K562 (cell line): ENCODE measurements around the gene AIG1.

Experiments used
- CTCF ChIP-seq, 3 experiments: IDR thresholded peaks in 2 of 3; conservative IDR thresholded peaks in 1 of 3; 2 replicates each; pipeline ENCODE4 v1.5.1; 2011 to 2012; ENCODE audit warnings: low read length in 3 of 3, mild to moderate bottlenecking in 3 of 3, control low read depth in 2 of 3, improper control_type of control experiment in 1 of 3, inconsistent platforms in 1 of 3, low read depth in 1 of 3, mixed read lengths in 1 of 3, moderate library complexity in 1 of 3; ENCODE audit not compliant: insufficient read depth in 2 of 3
- NR2C2 ChIP-seq, 2 experiments: fragments of 200-800 bp in 1 of 2; sonication (Bioruptor generic) in 1 of 2; sonication (generic) in 1 of 2; formaldehyde crosslinking in 1 of 2; IDR thresholded peaks; 2 replicates each; pipeline versions ENCODE4 v1.6.1 to v1.8.0; 2016 to 2022; ENCODE audit warnings: mild to moderate bottlenecking in 1 of 2, missing compliant biosample characterization in 1 of 2, missing genetic modification characterization in 1 of 2, missing genetic modification reagents in 1 of 2
- TEAD4 ChIP-seq, 2 experiments: sonication (generic) in 1 of 2; formaldehyde crosslinking in 1 of 2; IDR thresholded peaks; 2 replicates each; pipeline versions ENCODE4 v1.6.1 to v1.8.0; 2012 to 2022; ENCODE audit warnings: borderline replicate concordance in 1 of 2, inconsistent platforms in 1 of 2, low read length in 1 of 2, mild to moderate bottlenecking in 1 of 2, missing genetic modification reagents in 1 of 2
- ZNF696 ChIP-seq: fragments of 250-450 bp; sonication (Bioruptor Pico); conservative IDR thresholded peaks from 2 replicates; pipeline ENCODE4 v1.4.0; 2020; ENCODE audit warnings: mild to moderate bottlenecking, moderate library complexity

GRCh38 chr6:143119260-143119659 is 58.6 kb downstream of the AIG1 start:
- no peak for TF ChIP-seq CTCF (IDR thresholded peaks at IDR 0.05 in 2 of 3, conservative IDR thresholded peaks at IDR 0.05 in 1 of 3; ENCODE audit: insufficient read depth in 2 of 3, low read depth in 1 of 3, low read length in 3 of 3)
- no peak for TF ChIP-seq ZNF696 (CRISPR knock-in tag)
- no peak for TF ChIP-seq NR2C2 (CRISPR knock-in tag; IDR thresholded peaks at IDR 0.05)
- no peak for TF ChIP-seq NR2C2 (tag; IDR thresholded peaks at IDR 0.05)
- no peak for TF ChIP-seq TEAD4 (IDR thresholded peaks at IDR 0.05; ENCODE audit: low read length)
- no peak for TF ChIP-seq TEAD4 (CRISPR knock-in tag; IDR thresholded peaks at IDR 0.05; ENCODE audit: borderline replicate concordance)
